DND-41 (cell line): ENCODE results near the gene TAF13.
"Not testable (repeated sequence)": the region's sequence is repeated elsewhere in the genome, so short reads cannot be mapped to it uniquely, and the experiment has no call there.

Experiments
- ATAC-seq: fragments of 200-7000 bp; cut with Tn5 transposase; 3 replicates; pipeline ENCODE4 v1.9.1; 2021; ENCODE audit warnings: low read depth; ENCODE audit not compliant: insufficient read depth
- DNase-seq: peaks from one replicate; pipeline ENCODE4 v3.0.0-alpha.2; 2020
- H2AFZ ChIP-seq: 2 replicates; pipeline ENCODE4 v1.6.0; 2012; ENCODE audit warnings: low read depth, low read length
- H3K27ac ChIP-seq: 2 replicates; pipeline ENCODE4 v1.5.1; 2012; ENCODE audit warnings: low read length, inconsistent platforms
- H3K27me3 ChIP-seq: fragments of 200-600 bp; sonication (generic); 2 replicates; pipeline ENCODE4 v1.6.0; 2012; ENCODE audit warnings: low read length, mild to moderate bottlenecking, inconsistent platforms; ENCODE audit not compliant: insufficient read depth, poor library complexity
- H3K36me3 ChIP-seq: 2 replicates; pipeline ENCODE4 v1.5.1; 2012; ENCODE audit warnings: low read length, inconsistent platforms; ENCODE audit not compliant: insufficient read depth
- H3K4me1 ChIP-seq: 2 replicates; pipeline ENCODE4 v1.5.1; 2012; ENCODE audit warnings: mild to moderate bottlenecking, low read length; ENCODE audit not compliant: insufficient read depth
- H3K4me2 ChIP-seq: 2 replicates; pipeline ENCODE4 v1.6.0; 2012; ENCODE audit warnings: mild to moderate bottlenecking, moderate library complexity, low read length, inconsistent platforms; ENCODE audit not compliant: insufficient read depth
- H3K4me3 ChIP-seq, 2 experiments: fragments of 200-600 bp in 1 of 2; shearing (Covaris generic) in 1 of 2; 2 replicates each; pipeline ENCODE4 v1.5.1; 2012 to 2016; ENCODE audit warnings: inconsistent platforms in 2 of 2, low read length in 2 of 2, mild to moderate bottlenecking in 2 of 2, low read depth in 1 of 2, moderate library complexity in 1 of 2
- H3K79me2 ChIP-seq: 2 replicates; pipeline ENCODE4 v1.6.0; 2012; ENCODE audit warnings: low read length, inconsistent platforms; ENCODE audit not compliant: insufficient read depth
- H3K9ac ChIP-seq: 2 replicates; pipeline ENCODE4 v1.6.0; 2012; ENCODE audit warnings: low read depth, mild to moderate bottlenecking, inconsistent platforms, low read length, moderate library complexity
- H3K9me3 ChIP-seq: 2 replicates; pipeline ENCODE4 v1.5.1; 2012; ENCODE audit warnings: low read length, moderate library complexity, mild to moderate bottlenecking, inconsistent platforms; ENCODE audit not compliant: insufficient read depth, severe bottlenecking
- H4K20me1 ChIP-seq: 2 replicates; pipeline ENCODE4 v1.6.0; 2012; ENCODE audit warnings: low read length; ENCODE audit not compliant: insufficient read depth
- EZH2 ChIP-seq: IDR thresholded peaks from 3 replicates; pipeline ENCODE4 v1.6.1; 2012; ENCODE audit warnings: borderline replicate concordance, low read depth, mild to moderate bottlenecking, moderate library complexity, low read length, inconsistent platforms; ENCODE audit not compliant: severe bottlenecking
- TF ChIP-seq, protein P1 (sequence below): IDR thresholded peaks from 2 replicates; pipeline ENCODE4 v1.5.1; 2012; ENCODE audit warnings: borderline replicate concordance, low read length, moderate library complexity, mild to moderate bottlenecking; ENCODE audit not compliant: poor library complexity, severe bottlenecking; ENCODE audit errors: extremely low read depth

Gene TAF13

DNA sequence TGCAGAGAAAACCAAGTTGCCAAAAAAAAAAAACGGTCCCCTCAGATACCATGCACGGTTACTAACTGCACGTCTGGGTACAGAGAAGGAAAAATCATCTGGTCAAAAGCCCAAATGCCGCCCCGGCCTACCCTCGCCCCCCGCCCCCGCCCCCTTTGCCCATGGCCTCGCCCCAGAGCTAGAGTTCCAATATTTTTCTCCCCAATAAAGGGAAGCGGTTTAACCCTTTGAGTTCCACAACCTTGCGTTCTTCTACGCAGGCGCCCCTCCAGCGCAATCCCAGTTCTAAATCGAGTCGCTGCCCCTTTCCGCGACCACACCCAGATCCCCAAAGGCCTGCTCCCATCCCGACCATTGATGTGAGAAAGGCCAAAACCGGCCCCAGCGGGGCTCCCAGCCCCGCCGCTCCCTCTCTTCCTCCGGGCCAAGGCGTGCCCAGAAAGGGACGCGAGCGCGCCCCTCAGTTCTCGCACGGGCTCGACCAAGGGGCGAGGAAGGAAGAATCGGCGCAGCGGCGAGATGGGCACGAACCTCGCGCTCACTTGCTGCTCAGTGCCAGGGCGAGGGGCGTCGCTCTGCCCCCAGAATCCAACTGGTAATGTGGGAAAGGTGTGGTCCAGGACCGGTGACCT lies 34.7 kb downstream of the TAF13 start:
- H3K36me3 ChIP-seq: no peaks in the 10 kb centered on the region; the same call in 1 of the 2 replicates
- H3K4me2 ChIP-seq: peak overlapping the region; percentile 70
- no peak for TF ChIP-seq EZH2
- TF ChIP-seq, protein P1, sequence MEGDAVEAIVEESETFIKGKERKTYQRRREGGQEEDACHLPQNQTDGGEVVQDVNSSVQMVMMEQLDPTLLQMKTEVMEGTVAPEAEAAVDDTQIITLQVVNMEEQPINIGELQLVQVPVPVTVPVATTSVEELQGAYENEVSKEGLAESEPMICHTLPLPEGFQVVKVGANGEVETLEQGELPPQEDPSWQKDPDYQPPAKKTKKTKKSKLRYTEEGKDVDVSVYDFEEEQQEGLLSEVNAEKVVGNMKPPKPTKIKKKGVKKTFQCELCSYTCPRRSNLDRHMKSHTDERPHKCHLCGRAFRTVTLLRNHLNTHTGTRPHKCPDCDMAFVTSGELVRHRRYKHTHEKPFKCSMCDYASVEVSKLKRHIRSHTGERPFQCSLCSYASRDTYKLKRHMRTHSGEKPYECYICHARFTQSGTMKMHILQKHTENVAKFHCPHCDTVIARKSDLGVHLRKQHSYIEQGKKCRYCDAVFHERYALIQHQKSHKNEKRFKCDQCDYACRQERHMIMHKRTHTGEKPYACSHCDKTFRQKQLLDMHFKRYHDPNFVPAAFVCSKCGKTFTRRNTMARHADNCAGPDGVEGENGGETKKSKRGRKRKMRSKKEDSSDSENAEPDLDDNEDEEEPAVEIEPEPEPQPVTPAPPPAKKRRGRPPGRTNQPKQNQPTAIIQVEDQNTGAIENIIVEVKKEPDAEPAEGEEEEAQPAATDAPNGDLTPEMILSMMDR: no peak
- H3K27ac ChIP-seq: peak overlapping the region; percentile 65
- ATAC-seq (peak; percentile 52), DNase-seq (peak; percentile 51)
- peaks cover 22% of the 10 kb centered on the region for H3K4me1 ChIP-seq
- no peaks in the 10 kb centered on the region for H3K27me3 ChIP-seq
- H3K9me3 ChIP-seq: no peaks in the 10 kb centered on the region
- H3K79me2 ChIP-seq: peaks cover 39% of the 10 kb centered on the region
- H4K20me1 ChIP-seq: peaks cover 3% of the 10 kb centered on the region; the same call in 1 of the 2 replicates
- peak overlapping the region; percentile 81 to 93 for H3K4me3 ChIP-seq
- peak overlapping the region; percentile 78 for H3K9ac ChIP-seq
- peak overlapping the region; percentile 73 for H2AFZ ChIP-seq

DNA sequence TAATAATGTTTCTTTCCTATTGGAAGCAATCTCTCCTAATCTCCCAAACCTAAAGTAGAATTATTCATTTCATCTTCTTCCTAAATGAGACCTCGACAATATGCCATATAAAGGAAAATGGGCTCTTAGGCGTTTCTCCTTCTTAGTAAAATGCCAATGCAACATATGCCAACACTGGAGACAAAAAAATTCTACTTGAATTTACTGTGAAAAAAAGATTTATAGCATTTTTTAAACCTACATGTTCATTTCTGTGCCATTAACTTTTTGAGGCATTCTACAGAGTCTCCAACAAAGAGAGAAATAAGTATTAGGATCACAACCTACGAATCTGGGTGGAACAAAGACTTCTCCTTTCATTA lies 35.2 kb downstream of the TAF13 start:
- H2AFZ ChIP-seq: peak overlapping the region; percentile 34; the same call in 1 of the 2 replicates

DNA sequence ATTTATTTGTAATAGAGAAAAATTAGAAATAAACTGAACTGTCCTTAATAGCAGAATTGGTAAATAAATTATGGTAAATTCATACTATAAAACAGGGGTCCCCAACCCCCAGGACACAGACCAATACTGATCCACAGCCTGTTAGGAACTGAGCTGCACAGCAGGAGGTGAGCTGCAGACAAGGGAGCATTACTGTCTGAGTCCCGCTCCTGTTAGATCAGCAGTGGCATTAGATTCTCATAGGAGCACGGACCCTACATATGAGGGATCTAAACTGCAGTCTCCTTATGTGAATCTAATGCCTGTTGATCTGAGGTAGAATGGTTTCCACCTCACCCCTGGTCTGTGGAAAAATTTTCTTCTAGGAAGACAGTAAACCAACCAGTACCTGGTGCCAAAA lies 41.4 kb downstream of the TAF13 start:
- DNase-seq (no peak), ATAC-seq (no peak)
- H3K27me3 ChIP-seq: no peaks in the 10 kb centered on the region
- no peak overlapping the region for H3K27ac ChIP-seq
- 0 out of 2 replicates have a peak, but pooled peaks cover 5% of the 10 kb centered on the region for H4K20me1 ChIP-seq
- H3K4me2 ChIP-seq: no peak overlapping the region
- no peak for TF ChIP-seq EZH2
- TF ChIP-seq, protein P1: no peak
- no peaks in the 10 kb centered on the region for H3K9me3 ChIP-seq
- no peaks in the 10 kb centered on the region for H3K36me3 ChIP-seq
- H3K4me3 ChIP-seq: no peak overlapping the region
- peaks cover 32% of the 10 kb centered on the region for H3K79me2 ChIP-seq
- H3K4me1 ChIP-seq: peaks cover 1% of the 10 kb centered on the region; the same call in 1 of the 2 replicates
- H3K9ac ChIP-seq: no peak overlapping the region
- no peak overlapping the region for H2AFZ ChIP-seq

More for the DNA sequence above, 35.2 kb downstream of the TAF13 start:
- Histone ChIP-seq H3K9ac (peak overlapping the region; percentile 78), H3K27me3 (no peaks in the 10 kb centered on the region), H3K79me2 (peaks cover 44% of the 10 kb centered on the region), H4K20me1 (peaks cover 3% of the 10 kb centered on the region; the same call in 1 of the 2 replicates), H3K9me3 (no peaks in the 10 kb centered on the region), H3K4me2 (peak overlapping the region; percentile 70), H3K4me1 (peaks cover 22% of the 10 kb centered on the region), H3K4me3 (peak overlapping the region; percentile 81 to 93; a peak in 3 of 4 replicates), H3K36me3 (no peaks in the 10 kb centered on the region; the same call in 1 of the 2 replicates), H3K27ac (peak overlapping the region; percentile 65; the same call in 1 of the 2 replicates)
- DNase-seq (no peak), ATAC-seq (no peak)
- TF ChIP-seq EZH2: no peak
- TF ChIP-seq, protein P1: no peak

DNA sequence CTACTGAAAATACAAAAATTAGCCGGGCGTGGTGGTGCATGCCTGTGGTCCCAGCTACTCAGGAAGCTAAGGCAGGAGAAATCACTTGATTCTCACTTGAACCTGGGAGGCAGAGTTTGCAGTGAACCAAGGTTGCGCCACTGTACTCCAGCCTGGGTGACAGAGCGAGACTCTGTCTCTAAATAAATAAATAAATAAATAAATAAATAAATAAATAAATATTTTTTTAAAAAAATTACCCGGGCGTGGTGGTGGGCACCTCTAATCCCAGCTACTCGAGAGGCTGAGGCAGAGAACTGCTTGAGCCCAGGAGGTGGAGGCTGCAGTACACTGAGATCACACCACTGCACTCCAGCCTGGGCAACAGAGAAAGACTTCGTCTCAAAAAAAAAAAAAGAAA lies 46.3 kb downstream of the TAF13 start:
- not testable (repeated sequence) for H3K9me3 ChIP-seq, H3K79me2 ChIP-seq, H3K36me3 ChIP-seq, H3K4me2 ChIP-seq, H3K27ac ChIP-seq, H4K20me1 ChIP-seq, H3K27me3 ChIP-seq, DNase-seq, ATAC-seq, H2AFZ ChIP-seq, H3K9ac ChIP-seq, H3K4me3 ChIP-seq, H3K4me1 ChIP-seq
